HG03469 (cell line): ENCODE data around the gene GPR137B.
A peak's percentile ranks its signal among the peaks of the same experiment; 100 is the strongest.
"Not testable (repeated sequence)": the region's sequence is repeated elsewhere in the genome, so short reads cannot be mapped to it uniquely, and the experiment has no call there.

Experiments used
- ATAC-seq: cut with Tn5 transposase; IDR thresholded peaks from one replicate; pipeline ENCODE4 v1.9.1; 2021; ENCODE audit warnings: mild to moderate bottlenecking, moderate library complexity, moderate number of reproducible peaks; ENCODE audit not compliant: unreplicated experiment

GPR137B gene

GRCh38 chr1:236142253-236143103, at the start of gene GPR137B:
Gene GPR137B (plus strand): TSS chr1:236142539. CDS start chr1:236142623, 84 bp downstream.
- ATAC-seq, result peak; percentile 40

GRCh38 chr1:236092899-236093298, 49.4 kb upstream of the GPR137B start:
- ATAC-seq, result no peak

- no peak for ATAC-seq
These were observed 46.4 kb upstream of the GPR137B start for GRCh38 chr1:236095705-236096520.

- ATAC-seq, result not testable (repeated sequence)
These were observed 45.5 kb upstream of the GPR137B start for GRCh38 chr1:236096660-236097482.

- no peak for ATAC-seq
These were observed 44.1 kb upstream of the GPR137B start for GRCh38 chr1:236098267-236098666.

GRCh38 chr1:236099355-236099974, 42.9 kb upstream of the GPR137B start:
- no peak for ATAC-seq

GRCh38 chr1:236100799-236101198, 41.5 kb upstream of the GPR137B start:
- ATAC-seq, result no peak

- no peak for ATAC-seq
These were observed 40.8 kb upstream of the GPR137B start for GRCh38 chr1:236101233-236102200.

- ATAC-seq, result no peak
These were observed 39.7 kb upstream of the GPR137B start for GRCh38 chr1:236102611-236103010.

GRCh38 chr1:236103059-236103458, 39.3 kb upstream of the GPR137B start:
- ATAC-seq, result no peak

GRCh38 chr1:236103646-236104218, 38.6 kb upstream of the GPR137B start:
- ATAC-seq, result no peak

- no peak for ATAC-seq
These were observed 35.0 kb upstream of the GPR137B start for GRCh38 chr1:236107121-236107907.

GRCh38 chr1:236108027-236108648, 34.2 kb upstream of the GPR137B start:
- no peak for ATAC-seq

- ATAC-seq, result no peak
These were observed 32.2 kb upstream of the GPR137B start for GRCh38 chr1:236110137-236110536.

GRCh38 chr1:236111527-236112331, 30.6 kb upstream of the GPR137B start:
- no peak for ATAC-seq

- no peak for ATAC-seq
These were observed 30.1 kb upstream of the GPR137B start for GRCh38 chr1:236112332-236112627.
